Neural progenitor cell (in vitro differentiated cells): Measurements from ENCODE around the gene SH3BP5. TPM values are rescaled to one million over a fixed set of nuclear protein-coding genes. Genes with fewer than 3 reads are reported as not detected.

ENCODE experiments used
- DNase-seq: peaks from one replicate; pipeline ENCODE4 v3.0.0-alpha.2; 2016; ENCODE audit warnings: low spot score
- H2AFZ ChIP-seq: fragments of 200-600 bp; sonication (generic); replicated peaks from 2 replicates; pipeline ENCODE4 v1.6.1; 2016; ENCODE audit warnings: antibody characterized with exemption
- H3F3A ChIP-seq: fragments of 200-600 bp; sonication (generic); 2 replicates; pipeline ENCODE4 v1.6.1; 2016; ENCODE audit warnings: antibody characterized with exemption, low read depth
- H3K27ac ChIP-seq: fragments of 200-600 bp; sonication (generic); 2 replicates; pipeline ENCODE4 v1.5.1; 2016; ENCODE audit warnings: mild to moderate bottlenecking
- H3K27me3 ChIP-seq: fragments of 200-600 bp; sonication (generic); 2 replicates; pipeline ENCODE4 v1.6.1; 2016; ENCODE audit warnings: mild to moderate bottlenecking, moderate library complexity
- H3K36me3 ChIP-seq: fragments of 200-600 bp; sonication (generic); 2 replicates; pipeline ENCODE4 v1.5.1; 2016
- H3K4me1 ChIP-seq: fragments of 200-600 bp; sonication (generic); 2 replicates; pipeline ENCODE4 v1.6.1; 2016; ENCODE audit warnings: mixed run types
- H3K4me2 ChIP-seq: fragments of 200-600 bp; sonication (generic); 2 replicates; pipeline ENCODE4 v1.6.1; 2016
- H3K4me3 ChIP-seq: fragments of 200-600 bp; sonication (generic); 2 replicates; pipeline ENCODE4 v1.5.1; 2016
- H3K79me2 ChIP-seq: fragments of 200-600 bp; sonication (generic); 2 replicates; pipeline ENCODE4 v1.6.1; 2016; ENCODE audit warnings: low read depth
- H3K9ac ChIP-seq: fragments of 200-600 bp; sonication (generic); 2 replicates; pipeline ENCODE4 v1.6.1; 2016
- H3K9me3 ChIP-seq: fragments of 200-600 bp; sonication (generic); 2 replicates; pipeline ENCODE4 v1.5.1; 2016; ENCODE audit warnings: low read depth
- H4K20me1 ChIP-seq: fragments of 200-600 bp; sonication (generic); 2 replicates; pipeline ENCODE4 v1.6.1; 2016; ENCODE audit warnings: low read depth
- H3K27ac Mint-ChIP-seq: 3 replicates; pipeline ENCODE4 v1.8.0; 2021; ENCODE audit warnings: mixed read lengths
- H3K27me3 Mint-ChIP-seq: 2 replicates; pipeline ENCODE4 v1.8.0; 2022; ENCODE audit warnings: low read depth, mild to moderate bottlenecking, inconsistent platforms, moderate library complexity, mixed read lengths; ENCODE audit not compliant: insufficient read depth
- H3K36me3 Mint-ChIP-seq: 3 replicates; pipeline ENCODE4 v1.8.0; 2021; ENCODE audit warnings: mixed read lengths
- H3K4me1 Mint-ChIP-seq: 3 replicates; pipeline ENCODE4 v1.8.0; 2021; ENCODE audit warnings: mixed read lengths
- H3K4me3 Mint-ChIP-seq: 3 replicates; pipeline ENCODE4 v1.8.0; 2021; ENCODE audit warnings: mild to moderate bottlenecking, moderate library complexity, mixed read lengths
- H3K9me3 Mint-ChIP-seq: 3 replicates; pipeline ENCODE4 v1.8.0; 2020; ENCODE audit warnings: mixed read lengths
- EZH2 ChIP-seq: fragments of 200-600 bp; sonication (generic); IDR thresholded peaks from 2 replicates; pipeline ENCODE4 v1.6.1; 2017; ENCODE audit warnings: antibody characterized with exemption, mild to moderate bottlenecking, moderate library complexity
- EZH2phosphoT487 ChIP-seq: fragments of 200-600 bp; sonication (generic); IDR thresholded peaks from 2 replicates; pipeline ENCODE4 v1.6.1; 2017; ENCODE audit warnings: antibody characterized with exemption
- total RNA-seq: library from RNA; depleted of rRNA; stranded (reverse); fragments of >200 nt; gene quantifications from 2 replicates; pipeline ENCODE4 v1.2.3, GENCODE V29; 2015; ENCODE audit warnings: low replicate concordance
- TF ChIP-seq, protein P1 (sequence below): fragments of 200-600 bp; sonication (generic); IDR thresholded peaks from 2 replicates; pipeline ENCODE4 v1.5.1; 2017; ENCODE audit warnings: antibody characterized with exemption, mild to moderate bottlenecking

Gene SH3BP5, protein sequence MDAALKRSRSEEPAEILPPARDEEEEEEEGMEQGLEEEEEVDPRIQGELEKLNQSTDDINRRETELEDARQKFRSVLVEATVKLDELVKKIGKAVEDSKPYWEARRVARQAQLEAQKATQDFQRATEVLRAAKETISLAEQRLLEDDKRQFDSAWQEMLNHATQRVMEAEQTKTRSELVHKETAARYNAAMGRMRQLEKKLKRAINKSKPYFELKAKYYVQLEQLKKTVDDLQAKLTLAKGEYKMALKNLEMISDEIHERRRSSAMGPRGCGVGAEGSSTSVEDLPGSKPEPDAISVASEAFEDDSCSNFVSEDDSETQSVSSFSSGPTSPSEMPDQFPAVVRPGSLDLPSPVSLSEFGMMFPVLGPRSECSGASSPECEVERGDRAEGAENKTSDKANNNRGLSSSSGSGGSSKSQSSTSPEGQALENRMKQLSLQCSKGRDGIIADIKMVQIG
- 9.1 and 11.2 TPM in 2 replicates for total RNA-seq

DNA sequence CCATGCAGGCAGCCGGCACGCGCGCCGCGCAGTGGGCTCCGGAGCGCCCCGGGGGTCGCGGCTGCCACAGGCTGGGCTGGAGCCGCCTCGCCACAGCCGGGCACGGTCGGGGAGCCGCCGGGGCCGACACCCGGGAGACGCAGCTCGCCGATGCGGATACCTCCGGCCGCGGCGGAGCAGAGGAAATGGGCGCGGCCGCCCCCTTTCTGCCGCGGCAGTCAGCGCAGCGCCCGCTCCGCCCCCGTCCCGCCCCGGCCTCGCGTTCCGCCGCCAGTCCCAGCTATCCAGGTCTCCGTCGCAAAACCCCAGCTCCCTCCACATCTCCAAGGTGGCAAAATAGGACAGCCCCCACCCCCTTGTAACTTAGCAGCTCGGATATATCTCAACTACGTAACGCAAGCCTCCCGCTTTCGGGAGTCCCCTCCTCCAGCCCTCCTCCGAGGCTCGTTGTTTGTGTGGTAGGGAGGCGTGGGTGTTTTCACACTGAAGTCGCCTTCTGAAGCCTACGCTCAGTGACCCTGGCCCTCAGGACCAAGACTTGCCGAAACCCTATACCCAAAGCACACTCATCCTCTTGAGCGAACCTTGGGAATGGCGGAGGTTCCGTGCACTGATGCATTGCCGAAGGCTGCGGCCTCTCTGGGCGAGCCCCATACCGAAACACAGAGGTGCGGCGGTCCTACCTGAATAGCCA lies at the start of gene SH3BP5:
Gene SH3BP5, minus strand, starts transcription at position 182 of the 694 bp plus-strand sequence. Its CDS starts 178 bp downstream, at position 4.
- peak within 1 kb of the TSS; percentile 85 for H3K4me3 ChIP-seq
- H4K20me1 ChIP-seq, result no peaks in the 10 kb centered on the region
- Mint-ChIP-seq H3K36me3 (no peaks in the 10 kb centered on the region), H3K27me3 (peaks cover 10% of the 10 kb centered on the region), H3K4me1 (peaks cover 34% of the 10 kb centered on the region), H3K4me3 (peak within 1 kb of the TSS; percentile 93), H3K27ac (peak within 1 kb of the TSS; percentile 72), H3K9me3 (no peaks in the 10 kb centered on the region)
- H3K9ac ChIP-seq, result peak within 1 kb of the TSS; percentile 22
- H3K36me3 ChIP-seq, result no peaks in the 10 kb centered on the region
- peak within 1 kb of the TSS; percentile 98 for H3K4me2 ChIP-seq
- peaks cover 17% of the 10 kb centered on the region for H3F3A ChIP-seq
- H3K79me2 ChIP-seq, result peaks cover 7% of the 10 kb centered on the region
- H3K27me3 ChIP-seq, result peaks cover 33% of the 10 kb centered on the region
- peaks cover 20% of the 10 kb centered on the region for H3K4me1 ChIP-seq
- no peak within 1 kb of the TSS for H3K27ac ChIP-seq
- H2AFZ ChIP-seq, result peak within 1 kb of the TSS; percentile 100
- peak; percentile 92 for DNase-seq
- no peaks in the 10 kb centered on the region for H3K9me3 ChIP-seq
- no peak for TF ChIP-seq EZH2
- TF ChIP-seq, protein P1, sequence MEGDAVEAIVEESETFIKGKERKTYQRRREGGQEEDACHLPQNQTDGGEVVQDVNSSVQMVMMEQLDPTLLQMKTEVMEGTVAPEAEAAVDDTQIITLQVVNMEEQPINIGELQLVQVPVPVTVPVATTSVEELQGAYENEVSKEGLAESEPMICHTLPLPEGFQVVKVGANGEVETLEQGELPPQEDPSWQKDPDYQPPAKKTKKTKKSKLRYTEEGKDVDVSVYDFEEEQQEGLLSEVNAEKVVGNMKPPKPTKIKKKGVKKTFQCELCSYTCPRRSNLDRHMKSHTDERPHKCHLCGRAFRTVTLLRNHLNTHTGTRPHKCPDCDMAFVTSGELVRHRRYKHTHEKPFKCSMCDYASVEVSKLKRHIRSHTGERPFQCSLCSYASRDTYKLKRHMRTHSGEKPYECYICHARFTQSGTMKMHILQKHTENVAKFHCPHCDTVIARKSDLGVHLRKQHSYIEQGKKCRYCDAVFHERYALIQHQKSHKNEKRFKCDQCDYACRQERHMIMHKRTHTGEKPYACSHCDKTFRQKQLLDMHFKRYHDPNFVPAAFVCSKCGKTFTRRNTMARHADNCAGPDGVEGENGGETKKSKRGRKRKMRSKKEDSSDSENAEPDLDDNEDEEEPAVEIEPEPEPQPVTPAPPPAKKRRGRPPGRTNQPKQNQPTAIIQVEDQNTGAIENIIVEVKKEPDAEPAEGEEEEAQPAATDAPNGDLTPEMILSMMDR, result peak; percentile 64

DNA sequence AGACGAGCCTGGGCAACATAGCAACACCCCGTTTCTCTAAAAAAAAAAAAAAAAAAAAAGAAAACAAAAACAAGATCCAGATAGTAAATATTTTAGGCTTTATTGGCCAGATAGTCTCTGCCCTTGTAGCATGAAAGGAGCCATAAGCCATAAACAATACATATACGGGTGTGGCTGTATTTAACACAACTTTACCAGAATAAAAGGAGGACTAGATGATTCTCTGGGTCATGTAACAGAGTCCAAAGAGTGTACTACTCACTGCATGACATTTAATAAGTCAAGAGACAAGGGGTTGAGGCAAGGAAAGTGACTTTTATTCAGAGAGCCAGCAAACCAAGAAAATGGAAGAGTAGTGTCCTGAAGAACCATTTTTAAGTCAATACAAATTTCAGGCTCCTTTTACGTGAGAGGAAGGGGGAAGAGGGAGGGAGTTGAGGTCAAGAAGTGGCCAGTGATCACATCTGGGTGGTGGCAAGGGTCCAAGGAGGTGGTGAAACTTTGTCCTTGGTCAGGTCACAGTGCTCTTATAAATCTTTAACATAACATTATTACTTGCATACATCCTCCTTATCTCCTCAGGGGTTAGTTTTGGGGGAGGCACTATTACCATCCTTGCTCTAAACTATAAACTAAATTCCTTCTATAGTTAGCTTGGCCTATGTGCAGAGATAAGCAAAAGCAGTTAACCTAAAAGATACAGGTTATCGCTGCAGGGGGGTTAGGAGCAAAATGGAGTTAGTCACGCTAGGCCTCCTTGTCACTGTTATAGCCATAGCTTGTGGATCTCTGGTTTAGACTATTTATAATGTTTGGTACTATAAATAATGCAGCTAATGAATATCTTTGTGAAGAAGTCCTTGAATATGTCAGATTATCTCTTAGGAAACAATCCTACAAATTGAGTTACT lies 48.8 kb upstream of the SH3BP5 start:
- H4K20me1 ChIP-seq, result no peaks in the 10 kb centered on the region
- H3K27me3 ChIP-seq, result no peaks in the 10 kb centered on the region
- no peak overlapping the region for H3K9ac ChIP-seq
- no peaks in the 10 kb centered on the region for H3K79me2 ChIP-seq
- H3K4me3 Mint-ChIP-seq, result no peak overlapping the region
- no peak overlapping the region for H2AFZ ChIP-seq
- H3K27ac Mint-ChIP-seq, result no peak overlapping the region
- H3F3A ChIP-seq, result no peaks in the 10 kb centered on the region
- H3K36me3 Mint-ChIP-seq, result no peaks in the 10 kb centered on the region
- H3K9me3 ChIP-seq, result no peaks in the 10 kb centered on the region
- peaks cover 4% of the 10 kb centered on the region for H3K27me3 Mint-ChIP-seq
- no peaks in the 10 kb centered on the region for H3K4me1 ChIP-seq
- H3K4me2 ChIP-seq, result no peak overlapping the region
- H3K27ac ChIP-seq, result no peak overlapping the region
- H3K36me3 ChIP-seq, result no peaks in the 10 kb centered on the region
- TF ChIP-seq EZH2phosphoT487, result no peak
- TF ChIP-seq, protein P1, result no peak
- no peak for TF ChIP-seq EZH2
- H3K9me3 Mint-ChIP-seq, result peaks cover 6% of the 10 kb centered on the region
- H3K4me1 Mint-ChIP-seq, result no peaks in the 10 kb centered on the region
- no peak overlapping the region for H3K4me3 ChIP-seq
- no peak for DNase-seq

DNA sequence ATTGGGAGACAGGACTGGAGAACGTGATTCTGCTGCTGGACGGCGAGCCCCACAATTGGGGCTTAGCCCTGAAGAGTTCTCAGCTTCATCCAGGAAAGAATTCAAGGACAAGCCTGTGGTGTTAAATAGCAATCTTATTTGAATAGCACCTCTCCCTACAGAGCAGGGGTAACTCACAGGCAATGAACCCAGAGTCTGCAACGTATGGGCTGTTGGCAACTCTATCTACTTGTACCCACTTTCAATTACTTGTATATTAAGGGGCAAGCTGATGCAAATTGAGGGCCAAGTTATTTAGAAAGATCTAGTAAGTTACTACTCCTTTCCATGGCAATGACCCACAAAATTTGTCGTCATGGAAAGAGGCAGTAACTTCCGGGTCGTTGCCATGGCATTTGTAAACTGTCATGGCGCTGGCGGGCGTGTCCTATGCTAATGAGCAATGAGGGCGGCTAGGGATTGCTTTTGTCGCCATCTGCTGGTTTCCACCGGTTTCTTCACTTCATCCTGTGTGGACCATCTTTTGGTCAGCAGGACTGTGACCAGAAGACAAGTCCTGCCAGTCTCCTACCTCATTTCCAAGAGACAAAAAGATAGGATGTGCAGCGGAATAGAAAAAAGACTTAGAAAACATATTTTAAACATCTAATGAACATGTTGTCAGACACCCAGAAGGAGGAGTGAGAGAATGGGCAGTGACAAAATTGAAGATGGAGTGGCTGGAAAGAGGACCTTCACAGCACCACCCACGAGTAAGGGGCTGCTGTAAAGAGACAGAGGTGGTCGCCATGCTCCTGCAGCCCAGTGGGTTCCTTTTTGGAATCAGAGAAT lies 45.8 kb upstream of the SH3BP5 start:
- Histone ChIP-seq H3K4me2 (peak overlapping the region; percentile 48), H3K79me2 (no peaks in the 10 kb centered on the region), H3K9ac (no peak overlapping the region), H2AFZ (peak overlapping the region; percentile 88), H3K9me3 (no peaks in the 10 kb centered on the region), H3K36me3 (no peaks in the 10 kb centered on the region), H4K20me1 (no peaks in the 10 kb centered on the region), H3K4me3 (peak overlapping the region; percentile 21), H3K4me1 (no peaks in the 10 kb centered on the region), H3K27ac (no peak overlapping the region), H3K27me3 (no peaks in the 10 kb centered on the region), H3F3A (no peaks in the 10 kb centered on the region)
- DNase-seq, result peak; percentile 94
- Mint-ChIP-seq H3K4me1 (no peaks in the 10 kb centered on the region), H3K27me3 (peaks cover 6% of the 10 kb centered on the region), H3K27ac (peak overlapping the region; percentile 13), H3K4me3 (no peak overlapping the region), H3K36me3 (no peaks in the 10 kb centered on the region), H3K9me3 (no peaks in the 10 kb centered on the region)
- TF ChIP-seq, protein P1, result peak; percentile 85
- no peak for TF ChIP-seq EZH2phosphoT487
